Measurements from ENCODE around the gene NTNG2. TPM values are rescaled to one million over a fixed set of nuclear protein-coding genes. Genes with fewer than 3 reads are reported as not detected.

NTNG2 gene
- total RNA-seq, 1 donor from 2014 or later = 6.2 TPM

DNA sequence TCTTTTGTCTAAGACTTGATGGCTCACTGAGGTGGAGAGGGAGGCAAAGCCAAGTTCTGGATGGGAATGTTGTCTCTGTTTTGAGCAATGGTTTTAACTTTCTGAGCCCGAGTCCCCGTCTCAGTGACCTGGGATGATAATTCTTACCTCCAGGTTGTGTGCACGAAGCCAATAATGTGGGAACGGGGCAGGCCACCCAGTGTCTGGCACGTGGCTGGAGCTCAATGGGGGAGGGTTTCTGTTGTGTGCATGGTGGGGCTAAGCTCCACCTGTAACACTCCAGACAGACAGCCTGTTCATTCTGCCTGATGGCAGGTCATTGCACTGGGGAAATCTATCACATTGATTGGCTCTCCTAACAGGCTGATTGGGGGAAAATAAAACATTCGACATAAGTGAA, 37.1 kb upstream of the NTNG2 start:
- no peak overlapping the region for H3K27ac Mint-ChIP-seq (ENCODE audit: unreplicated experiment)
- peaks cover 88% of the 10 kb centered on the region for H3K27me3 Mint-ChIP-seq (ENCODE audit: unreplicated experiment)
- TF ChIP-seq, protein P1, sequence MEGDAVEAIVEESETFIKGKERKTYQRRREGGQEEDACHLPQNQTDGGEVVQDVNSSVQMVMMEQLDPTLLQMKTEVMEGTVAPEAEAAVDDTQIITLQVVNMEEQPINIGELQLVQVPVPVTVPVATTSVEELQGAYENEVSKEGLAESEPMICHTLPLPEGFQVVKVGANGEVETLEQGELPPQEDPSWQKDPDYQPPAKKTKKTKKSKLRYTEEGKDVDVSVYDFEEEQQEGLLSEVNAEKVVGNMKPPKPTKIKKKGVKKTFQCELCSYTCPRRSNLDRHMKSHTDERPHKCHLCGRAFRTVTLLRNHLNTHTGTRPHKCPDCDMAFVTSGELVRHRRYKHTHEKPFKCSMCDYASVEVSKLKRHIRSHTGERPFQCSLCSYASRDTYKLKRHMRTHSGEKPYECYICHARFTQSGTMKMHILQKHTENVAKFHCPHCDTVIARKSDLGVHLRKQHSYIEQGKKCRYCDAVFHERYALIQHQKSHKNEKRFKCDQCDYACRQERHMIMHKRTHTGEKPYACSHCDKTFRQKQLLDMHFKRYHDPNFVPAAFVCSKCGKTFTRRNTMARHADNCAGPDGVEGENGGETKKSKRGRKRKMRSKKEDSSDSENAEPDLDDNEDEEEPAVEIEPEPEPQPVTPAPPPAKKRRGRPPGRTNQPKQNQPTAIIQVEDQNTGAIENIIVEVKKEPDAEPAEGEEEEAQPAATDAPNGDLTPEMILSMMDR (IDR thresholded peaks at IDR 0.05) = no peak
- no peaks in the 10 kb centered on the region for H3K4me1 Mint-ChIP-seq (ENCODE audit: unreplicated experiment)
- H3K36me3 Mint-ChIP-seq (ENCODE audit: unreplicated experiment) = no peaks in the 10 kb centered on the region
- H3K4me3 Mint-ChIP-seq (ENCODE audit: unreplicated experiment) = no peak overlapping the region
- no peaks in the 10 kb centered on the region for H3K9me3 Mint-ChIP-seq (ENCODE audit: unreplicated experiment)
- no peak for DNase-seq (ENCODE audit: extremely low spot score, unreplicated experiment)

DNA sequence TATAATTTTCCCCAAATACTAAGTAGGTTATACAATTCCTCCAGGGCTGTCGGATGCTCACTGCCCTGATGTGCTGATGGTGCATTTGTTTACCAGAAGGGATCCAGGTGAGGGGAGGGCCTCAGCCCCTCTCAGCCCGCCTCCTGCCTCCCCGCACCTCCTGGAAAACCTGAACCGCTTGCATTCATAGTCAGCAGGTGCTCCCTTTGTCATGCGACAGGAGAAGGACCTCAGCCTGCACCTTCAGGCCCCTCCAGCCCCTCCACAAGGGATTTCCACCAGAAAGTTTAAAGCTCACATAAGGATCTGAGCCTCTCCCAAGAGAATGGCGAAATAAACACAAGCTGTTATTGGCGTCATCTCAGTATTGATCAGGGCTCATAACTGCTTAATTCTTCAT, 36.5 kb upstream of the NTNG2 start:
- TF ChIP-seq, protein P1 (IDR thresholded peaks at IDR 0.05) = no peak
- no peak for DNase-seq (ENCODE audit: extremely low spot score, unreplicated experiment)
- Mint-ChIP-seq H3K27me3 (ENCODE audit: unreplicated experiment) (peaks cover 90% of the 10 kb centered on the region), H3K9me3 (ENCODE audit: unreplicated experiment) (no peaks in the 10 kb centered on the region), H3K27ac (ENCODE audit: unreplicated experiment) (no peak overlapping the region), H3K4me1 (ENCODE audit: unreplicated experiment) (no peaks in the 10 kb centered on the region), H3K36me3 (ENCODE audit: unreplicated experiment) (no peaks in the 10 kb centered on the region), H3K4me3 (ENCODE audit: unreplicated experiment) (no peak overlapping the region)

DNA sequence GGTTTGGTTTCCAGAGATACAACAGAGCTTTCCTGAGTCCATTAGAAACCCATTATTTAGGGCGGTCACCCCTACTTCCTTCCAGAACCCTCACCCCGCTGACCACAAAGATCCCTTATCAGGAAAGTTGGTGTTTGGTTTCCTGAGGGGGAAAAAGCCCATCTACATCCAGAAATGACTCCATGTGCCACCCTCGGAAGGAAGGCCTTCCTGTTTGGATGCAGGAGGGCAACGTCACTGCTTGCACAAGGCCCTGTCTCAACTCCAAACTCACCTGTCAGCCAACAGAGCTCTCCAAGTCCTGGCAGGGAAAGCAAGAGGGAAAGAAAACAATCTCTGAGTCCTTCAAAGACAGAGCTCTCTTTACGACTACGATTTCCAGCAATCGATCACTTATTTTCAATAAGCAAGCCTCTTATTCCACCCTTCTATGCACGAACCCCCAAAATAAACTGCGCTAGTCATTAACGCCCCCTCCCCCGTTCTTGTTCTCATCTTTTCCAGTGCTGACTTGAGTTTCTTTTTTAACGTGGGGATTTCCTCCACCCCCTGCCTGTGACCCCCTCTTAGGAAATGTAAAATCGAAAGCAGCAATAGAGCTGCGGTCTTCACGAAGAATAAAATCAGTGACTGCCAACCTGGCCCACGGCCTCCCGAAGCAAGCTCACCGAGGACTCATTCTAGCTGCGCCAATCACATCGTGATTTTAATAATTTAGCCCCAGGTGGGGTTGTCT, 35.7 kb upstream of the NTNG2 start:
- Mint-ChIP-seq H3K4me1 (ENCODE audit: unreplicated experiment) (no peaks in the 10 kb centered on the region), H3K9me3 (ENCODE audit: unreplicated experiment) (no peaks in the 10 kb centered on the region), H3K36me3 (ENCODE audit: unreplicated experiment) (no peaks in the 10 kb centered on the region), H3K27ac (ENCODE audit: unreplicated experiment) (no peak overlapping the region), H3K4me3 (ENCODE audit: unreplicated experiment) (no peak overlapping the region), H3K27me3 (ENCODE audit: unreplicated experiment) (peaks cover 91% of the 10 kb centered on the region)
- TF ChIP-seq, protein P1 (IDR thresholded peaks at IDR 0.05) = no peak
- DNase-seq (ENCODE audit: extremely low spot score, unreplicated experiment) = no peak

DNA sequence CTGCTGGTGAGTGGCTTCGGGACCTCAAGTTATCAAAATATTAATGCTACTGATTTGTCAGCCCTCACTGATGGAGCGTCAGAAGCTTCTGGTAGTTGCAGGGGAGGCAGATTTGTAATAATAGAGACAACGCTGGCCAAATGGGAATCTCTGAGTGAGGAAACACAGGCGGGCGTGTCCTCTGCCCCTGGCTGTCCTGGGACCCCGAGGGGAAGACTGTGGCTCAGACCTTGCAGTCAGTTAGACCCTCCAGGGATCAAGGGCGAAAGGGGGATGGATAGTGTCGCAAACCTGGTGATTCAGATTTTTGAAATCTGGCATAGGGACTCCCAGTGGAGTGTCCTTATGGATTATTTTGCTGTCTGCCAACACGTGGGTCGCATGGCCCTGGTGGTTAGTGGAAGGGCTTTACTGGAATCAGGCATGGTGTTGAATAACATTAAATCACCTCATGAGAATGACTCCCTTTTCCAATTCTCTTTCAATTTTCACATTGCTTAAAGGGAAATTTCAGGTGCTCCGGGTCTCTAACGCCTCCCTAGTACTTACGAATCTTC, 35.1 kb upstream of the NTNG2 start:
- Mint-ChIP-seq H3K36me3 (ENCODE audit: unreplicated experiment) (no peaks in the 10 kb centered on the region), H3K27me3 (ENCODE audit: unreplicated experiment) (peaks cover 91% of the 10 kb centered on the region), H3K4me1 (ENCODE audit: unreplicated experiment) (no peaks in the 10 kb centered on the region), H3K4me3 (ENCODE audit: unreplicated experiment) (no peak overlapping the region), H3K27ac (ENCODE audit: unreplicated experiment) (no peak overlapping the region), H3K9me3 (ENCODE audit: unreplicated experiment) (no peaks in the 10 kb centered on the region)
- TF ChIP-seq, protein P1 (IDR thresholded peaks at IDR 0.05) = no peak
- no peak for DNase-seq (ENCODE audit: extremely low spot score, unreplicated experiment)

DNA sequence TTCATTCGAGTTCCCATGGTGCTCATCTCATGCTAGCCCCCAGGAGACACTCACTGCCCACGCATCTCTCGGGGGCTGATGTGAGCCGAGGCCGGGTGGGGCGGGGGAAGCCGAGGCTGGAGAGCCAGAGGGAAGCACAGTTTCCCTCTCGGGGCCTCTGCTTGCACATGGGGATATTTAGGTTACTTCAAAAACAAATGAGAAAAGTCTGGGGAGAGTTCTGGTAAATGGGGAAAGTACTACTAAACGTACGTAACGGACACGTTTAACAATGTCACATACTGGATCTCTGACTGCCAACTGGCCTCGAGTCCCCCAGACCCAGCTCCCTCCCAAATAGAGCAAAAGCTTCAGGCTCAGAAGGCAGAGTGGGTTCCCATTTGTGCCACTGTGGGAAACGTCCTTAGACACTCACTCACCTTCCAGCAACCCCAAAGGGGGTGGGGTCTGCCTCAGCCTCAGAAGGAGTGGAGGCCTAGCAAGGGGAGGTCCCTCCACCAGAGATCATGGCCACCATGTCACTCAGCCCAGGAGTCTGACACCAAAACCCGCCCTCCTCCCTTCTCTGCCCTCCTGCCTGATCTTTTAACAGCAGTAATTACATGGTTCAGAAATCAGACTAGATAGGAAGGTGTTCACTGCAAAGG, 33.8 kb upstream of the NTNG2 start:
- no peak for DNase-seq (ENCODE audit: extremely low spot score, unreplicated experiment)
- TF ChIP-seq, protein P1 (IDR thresholded peaks at IDR 0.05) = no peak
- H3K27me3 Mint-ChIP-seq (ENCODE audit: unreplicated experiment) = peaks cover 90% of the 10 kb centered on the region
- no peaks in the 10 kb centered on the region for H3K9me3 Mint-ChIP-seq (ENCODE audit: unreplicated experiment)
- H3K36me3 Mint-ChIP-seq (ENCODE audit: unreplicated experiment) = no peaks in the 10 kb centered on the region
- no peak overlapping the region for H3K27ac Mint-ChIP-seq (ENCODE audit: unreplicated experiment)
- no peaks in the 10 kb centered on the region for H3K4me1 Mint-ChIP-seq (ENCODE audit: unreplicated experiment)
- H3K4me3 Mint-ChIP-seq (ENCODE audit: unreplicated experiment) = no peak overlapping the region

Data from osteocyte (in vitro differentiated cells).